Activated naive CD8-positive, alpha-beta T cell (primary cell): ENCODE data around the gene CRYGD.
"Not testable (repeated sequence)": the region's sequence is repeated elsewhere in the genome, so short reads cannot be mapped to it uniquely, and the experiment has no call there.

Experiments used
- H3K27ac Mint-ChIP-seq: one replicate; pipeline ENCODE4 v1.8.0; 2021; ENCODE audit warnings: mixed read lengths
- H3K27me3 Mint-ChIP-seq: one replicate; pipeline ENCODE4 v1.8.0; 2021; ENCODE audit warnings: mixed read lengths
- H3K36me3 Mint-ChIP-seq: one replicate; pipeline ENCODE4 v1.8.0; 2021; ENCODE audit warnings: mixed read lengths
- H3K4me1 Mint-ChIP-seq: one replicate; pipeline ENCODE4 v1.8.0; 2021; ENCODE audit warnings: low read depth, mixed read lengths
- H3K4me3 Mint-ChIP-seq: one replicate; pipeline ENCODE4 v1.8.0; 2021; ENCODE audit warnings: mild to moderate bottlenecking, mixed read lengths
- H3K9me3 Mint-ChIP-seq: one replicate; pipeline ENCODE4 v1.8.0; 2021; ENCODE audit warnings: low read depth, mixed read lengths

CRYGD gene

DNA sequence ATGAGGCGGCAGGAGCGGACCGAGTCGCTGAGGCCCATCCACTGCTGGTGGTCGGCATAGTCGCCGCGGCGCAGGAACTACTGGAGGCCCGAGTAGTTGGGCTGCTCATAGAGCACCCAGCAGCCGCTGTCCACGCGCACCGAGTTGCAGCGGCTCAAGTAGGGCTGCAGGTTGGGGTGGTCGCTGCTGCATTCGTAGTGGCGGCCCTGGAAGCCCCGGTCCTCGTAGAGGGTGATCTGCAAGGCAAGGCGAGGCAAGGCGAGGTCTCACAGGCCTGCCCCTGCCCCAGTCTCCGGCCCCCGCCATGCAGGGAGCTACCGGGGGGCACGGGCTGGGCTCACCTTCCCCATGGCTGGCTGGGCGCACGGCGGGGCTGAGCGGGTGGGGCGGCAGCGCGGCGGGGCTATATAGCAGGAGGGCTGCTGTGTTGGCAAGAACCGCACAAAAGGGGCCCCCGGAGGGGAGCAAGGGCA lies 12.0 kb downstream of the CRYGD start:
- not testable (repeated sequence) for H3K4me1 Mint-ChIP-seq, H3K27ac Mint-ChIP-seq, H3K9me3 Mint-ChIP-seq, H3K36me3 Mint-ChIP-seq, H3K27me3 Mint-ChIP-seq, H3K4me3 Mint-ChIP-seq

DNA sequence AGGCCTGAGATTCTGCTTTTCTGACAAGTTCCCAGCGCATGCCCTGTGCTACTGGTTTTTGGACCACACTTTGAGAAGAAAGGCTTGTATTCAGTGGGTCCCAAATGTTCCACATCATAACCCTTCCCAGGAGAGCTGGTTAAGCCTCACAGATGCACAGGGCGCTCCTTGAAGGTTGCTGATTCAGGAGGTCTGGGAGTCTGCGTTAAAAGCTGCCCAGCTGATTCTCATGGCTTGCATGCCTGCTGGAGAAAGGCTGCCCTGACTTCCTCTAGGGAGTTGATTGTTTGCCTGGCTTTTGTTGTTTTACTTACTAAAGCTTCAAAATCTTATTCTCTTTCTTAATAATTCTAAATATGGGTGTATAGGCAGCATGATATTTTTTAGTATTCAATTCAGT lies 20.7 kb downstream of the CRYGD start:
- H3K27ac Mint-ChIP-seq = no peak overlapping the region
- H3K4me3 Mint-ChIP-seq = no peak overlapping the region
- peaks cover 9% of the 10 kb centered on the region for H3K27me3 Mint-ChIP-seq
- peaks cover 4% of the 10 kb centered on the region for H3K9me3 Mint-ChIP-seq
- no peaks in the 10 kb centered on the region for H3K36me3 Mint-ChIP-seq
- H3K4me1 Mint-ChIP-seq = peaks cover 14% of the 10 kb centered on the region

DNA sequence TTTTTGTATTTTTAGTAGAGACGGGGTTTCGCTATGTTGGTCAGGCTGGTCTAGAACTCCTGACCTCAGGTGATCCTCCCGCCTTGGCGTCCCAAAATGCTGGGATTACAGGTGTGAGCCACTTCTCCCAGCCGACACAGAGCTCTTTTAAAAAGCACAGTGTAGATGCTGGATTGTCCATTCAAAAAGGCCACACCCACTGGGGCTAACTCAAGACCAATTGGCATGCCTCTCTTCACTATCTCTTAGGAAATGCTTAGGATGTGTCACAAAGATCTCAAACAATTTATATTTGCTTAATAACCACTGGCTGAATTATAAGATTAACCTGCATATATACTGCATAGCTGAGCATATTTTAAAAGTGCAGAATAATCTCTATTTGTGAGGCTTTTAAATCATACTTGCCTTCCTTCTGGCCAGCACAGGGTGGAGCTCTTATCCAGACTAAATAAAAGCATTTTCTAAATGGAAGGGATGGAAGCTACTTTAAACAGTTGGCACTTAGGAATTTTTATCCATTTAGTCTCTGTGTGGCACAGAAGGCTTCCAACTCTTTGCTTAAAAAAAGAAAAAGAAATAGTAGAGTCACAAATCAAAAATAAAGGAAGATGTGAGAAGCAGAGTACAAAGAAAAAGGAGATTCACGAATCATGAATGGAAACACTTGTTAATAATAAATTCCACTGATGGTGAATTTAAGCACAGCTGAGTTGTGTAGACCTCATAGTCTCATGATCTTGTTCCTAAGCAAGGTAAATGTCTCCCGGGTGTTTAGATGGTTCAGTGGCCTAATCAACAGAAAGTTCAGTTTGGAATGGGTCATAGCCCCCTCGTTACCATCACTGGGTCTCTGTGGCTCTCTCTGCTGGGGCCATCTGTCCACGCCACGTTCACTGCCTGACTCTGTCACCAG lies 22.4 kb downstream of the CRYGD start:
- Mint-ChIP-seq H3K4me1 (peaks cover 14% of the 10 kb centered on the region), H3K27me3 (peaks cover 8% of the 10 kb centered on the region), H3K4me3 (no peak overlapping the region), H3K36me3 (no peaks in the 10 kb centered on the region), H3K9me3 (peaks cover 4% of the 10 kb centered on the region), H3K27ac (no peak overlapping the region)

DNA sequence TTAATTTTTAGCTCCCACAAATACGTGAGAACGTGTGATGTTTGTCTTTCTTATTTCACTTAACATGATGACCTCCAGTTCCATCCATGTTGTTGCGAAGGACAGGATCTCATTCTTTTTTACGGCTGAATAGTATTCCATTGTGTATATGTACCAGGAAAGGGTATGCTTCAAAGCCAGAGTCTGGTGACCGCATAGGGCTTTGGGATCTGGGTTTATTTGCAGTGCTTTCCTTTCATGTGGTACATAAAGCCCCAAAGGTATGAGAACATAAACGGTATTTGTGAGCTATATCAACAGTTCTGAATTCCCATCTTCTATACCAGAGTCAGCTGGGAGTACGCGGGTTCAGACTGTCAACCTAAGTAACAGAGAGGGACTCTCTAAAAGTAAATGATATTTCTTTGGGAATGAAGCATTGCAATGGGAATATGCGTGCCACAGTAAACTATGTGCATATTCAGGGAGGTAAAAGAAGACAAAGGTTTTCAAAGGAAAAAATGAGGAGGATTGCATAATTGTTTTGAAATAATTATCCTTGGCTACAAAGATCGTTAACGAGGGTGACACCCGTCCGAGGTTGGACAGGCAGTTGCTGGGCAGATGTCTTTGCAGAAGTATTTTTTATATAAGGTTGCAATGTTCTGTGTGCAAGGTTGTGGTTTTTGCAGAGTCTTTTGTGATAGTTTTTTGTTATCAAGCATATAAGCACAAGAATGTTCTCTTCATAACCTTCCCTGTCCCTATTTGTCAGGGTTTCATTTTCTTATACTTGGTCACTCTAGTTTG lies 24.4 kb downstream of the CRYGD start:
- H3K36me3 Mint-ChIP-seq = no peaks in the 10 kb centered on the region
- no peak overlapping the region for H3K27ac Mint-ChIP-seq
- H3K4me3 Mint-ChIP-seq = no peak overlapping the region
- peaks cover 3% of the 10 kb centered on the region for H3K27me3 Mint-ChIP-seq
- H3K4me1 Mint-ChIP-seq = peaks cover 14% of the 10 kb centered on the region
- H3K9me3 Mint-ChIP-seq = peaks cover 4% of the 10 kb centered on the region

DNA sequence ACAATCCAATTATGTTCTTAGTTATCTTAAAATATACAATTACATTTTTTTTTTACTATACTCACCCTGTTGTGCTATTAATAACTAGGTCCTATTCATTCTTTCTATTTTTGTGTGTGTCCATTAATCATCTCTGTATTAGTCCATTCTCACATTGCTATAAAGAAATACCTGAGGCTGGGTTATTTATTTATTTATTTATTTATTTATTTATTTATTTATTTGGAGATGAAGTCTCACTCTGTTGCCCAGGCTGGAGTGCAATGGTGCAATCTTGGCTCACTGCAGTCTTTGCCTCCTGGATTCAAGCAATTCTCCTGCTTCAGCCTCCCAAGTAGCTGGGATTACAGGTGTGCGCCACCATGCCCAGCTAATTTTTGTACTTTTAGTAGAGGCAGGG lies 25.6 kb downstream of the CRYGD start:
- peaks cover 14% of the 10 kb centered on the region for H3K4me1 Mint-ChIP-seq
- not testable (repeated sequence) for H3K36me3 Mint-ChIP-seq, H3K9me3 Mint-ChIP-seq, H3K27ac Mint-ChIP-seq, H3K27me3 Mint-ChIP-seq, H3K4me3 Mint-ChIP-seq

DNA sequence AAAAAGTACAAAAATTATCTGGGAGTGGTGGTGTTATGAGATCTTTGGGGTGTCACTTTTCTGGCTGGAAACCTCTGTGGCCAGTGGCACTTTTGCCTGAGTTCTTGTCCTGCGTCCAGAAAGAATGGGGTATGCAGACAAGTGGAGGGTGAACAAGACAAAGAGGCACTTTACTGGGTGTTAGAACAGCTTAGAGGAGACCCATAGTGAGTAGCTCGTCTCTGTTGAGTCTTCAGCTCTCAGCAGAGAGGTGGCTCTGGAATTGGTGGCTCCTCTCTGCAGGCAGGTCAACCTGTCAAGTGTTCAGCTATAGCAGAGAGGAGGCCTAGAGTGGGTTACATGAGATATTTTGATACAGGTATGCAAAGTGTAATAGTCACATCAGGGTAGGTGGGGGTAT lies 26.1 kb downstream of the CRYGD start:
- Mint-ChIP-seq H3K36me3 (no peaks in the 10 kb centered on the region), H3K27ac (no peak overlapping the region), H3K9me3 (peaks cover 4% of the 10 kb centered on the region), H3K4me3 (no peak overlapping the region), H3K4me1 (peaks cover 14% of the 10 kb centered on the region), H3K27me3 (peaks cover 3% of the 10 kb centered on the region)

DNA sequence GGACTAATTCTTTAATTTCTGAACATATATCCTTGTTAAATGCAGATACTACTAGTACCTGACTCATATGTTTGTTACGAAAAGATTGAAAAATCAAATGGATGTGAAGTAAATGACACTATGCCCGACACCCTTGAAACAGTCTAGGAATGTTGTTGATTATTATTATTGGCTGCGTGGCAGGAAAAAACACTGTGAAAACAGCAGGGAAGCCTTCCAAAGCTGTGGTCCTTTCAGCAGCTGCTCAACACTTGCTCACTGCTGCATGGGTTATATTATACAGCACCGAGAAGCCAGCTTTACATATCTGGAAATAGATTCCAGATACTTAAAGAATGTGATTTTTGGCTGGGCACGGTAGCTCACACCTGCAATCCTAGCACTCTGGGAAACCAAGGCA lies 26.5 kb downstream of the CRYGD start:
- no peaks in the 10 kb centered on the region for H3K36me3 Mint-ChIP-seq
- no peak overlapping the region for H3K27ac Mint-ChIP-seq

DNA sequence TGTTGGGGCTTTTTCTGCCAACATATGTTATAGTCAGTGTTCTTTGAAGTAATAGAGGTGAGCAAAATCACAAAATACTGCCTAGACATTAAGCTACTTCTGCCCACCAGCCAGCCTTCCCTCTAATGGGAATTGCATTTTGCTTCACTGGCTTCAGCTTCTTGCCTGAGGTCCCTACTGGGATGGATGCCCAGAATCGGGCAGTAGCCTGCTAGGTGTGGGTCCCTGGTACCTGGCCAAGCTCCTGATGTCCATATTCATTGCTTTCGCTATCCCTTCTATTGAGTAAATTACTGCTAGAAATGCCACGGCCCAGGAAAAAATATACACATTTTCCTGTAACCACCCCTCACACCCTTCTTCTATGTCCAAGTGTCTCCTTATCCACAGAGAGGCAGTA lies 27.0 kb downstream of the CRYGD start:
- Mint-ChIP-seq H3K4me3 (no peak overlapping the region), H3K9me3 (peaks cover 4% of the 10 kb centered on the region), H3K36me3 (no peaks in the 10 kb centered on the region), H3K27ac (no peak overlapping the region), H3K4me1 (peaks cover 14% of the 10 kb centered on the region), H3K27me3 (peaks cover 3% of the 10 kb centered on the region)

More for the DNA sequence above, 26.5 kb downstream of the CRYGD start:
- Mint-ChIP-seq H3K4me1 (peaks cover 14% of the 10 kb centered on the region), H3K27me3 (peaks cover 3% of the 10 kb centered on the region), H3K4me3 (no peak overlapping the region), H3K9me3 (peaks cover 4% of the 10 kb centered on the region)

DNA sequence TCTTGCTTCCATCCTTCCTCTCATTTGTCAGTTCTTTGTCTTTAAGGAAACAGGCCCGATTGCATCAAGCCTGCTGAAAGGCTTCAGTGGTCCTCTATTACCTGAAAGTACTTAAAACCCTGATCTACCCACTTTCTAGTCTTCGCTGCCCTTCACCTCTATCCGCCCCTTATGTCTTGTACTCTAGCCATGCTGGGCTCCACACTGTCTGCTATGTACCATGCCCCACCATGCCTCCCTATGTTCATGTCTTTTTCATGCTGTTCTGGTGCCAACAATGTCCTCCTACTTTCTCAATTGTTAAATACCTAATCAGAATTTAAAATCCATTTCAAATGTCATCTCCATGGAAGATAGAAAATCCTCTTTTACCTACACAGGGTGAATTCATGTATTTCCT lies 28.2 kb downstream of the CRYGD start:
- Mint-ChIP-seq H3K4me1 (peaks cover 6% of the 10 kb centered on the region), H3K4me3 (no peak overlapping the region), H3K36me3 (no peaks in the 10 kb centered on the region), H3K27ac (no peak overlapping the region), H3K27me3 (peaks cover 1% of the 10 kb centered on the region), H3K9me3 (peaks cover 4% of the 10 kb centered on the region)

DNA sequence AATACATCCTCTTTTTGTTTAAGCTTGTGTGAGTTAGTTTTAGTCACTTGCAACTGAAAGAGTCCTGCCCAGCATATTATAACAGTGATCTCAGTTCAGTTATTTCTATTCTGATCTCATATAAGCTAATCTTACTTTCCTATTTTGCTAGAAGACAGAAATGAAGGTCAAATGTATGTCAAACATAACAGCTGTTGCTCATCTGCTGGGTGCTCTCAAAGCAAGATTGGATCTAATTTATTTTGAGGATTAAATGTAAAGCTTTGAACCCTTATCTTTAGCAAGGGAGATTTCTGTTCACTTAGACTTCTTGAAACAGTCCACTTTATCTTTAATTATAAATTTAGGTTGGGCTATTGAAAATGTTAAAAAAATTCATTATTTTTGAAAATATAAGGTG lies 31.2 kb downstream of the CRYGD start:
- H3K4me3 Mint-ChIP-seq = no peak overlapping the region
- no peaks in the 10 kb centered on the region for H3K36me3 Mint-ChIP-seq
- H3K27ac Mint-ChIP-seq = no peak overlapping the region
- H3K4me1 Mint-ChIP-seq = no peaks in the 10 kb centered on the region
- no peaks in the 10 kb centered on the region for H3K27me3 Mint-ChIP-seq
- H3K9me3 Mint-ChIP-seq = peaks cover 5% of the 10 kb centered on the region

DNA sequence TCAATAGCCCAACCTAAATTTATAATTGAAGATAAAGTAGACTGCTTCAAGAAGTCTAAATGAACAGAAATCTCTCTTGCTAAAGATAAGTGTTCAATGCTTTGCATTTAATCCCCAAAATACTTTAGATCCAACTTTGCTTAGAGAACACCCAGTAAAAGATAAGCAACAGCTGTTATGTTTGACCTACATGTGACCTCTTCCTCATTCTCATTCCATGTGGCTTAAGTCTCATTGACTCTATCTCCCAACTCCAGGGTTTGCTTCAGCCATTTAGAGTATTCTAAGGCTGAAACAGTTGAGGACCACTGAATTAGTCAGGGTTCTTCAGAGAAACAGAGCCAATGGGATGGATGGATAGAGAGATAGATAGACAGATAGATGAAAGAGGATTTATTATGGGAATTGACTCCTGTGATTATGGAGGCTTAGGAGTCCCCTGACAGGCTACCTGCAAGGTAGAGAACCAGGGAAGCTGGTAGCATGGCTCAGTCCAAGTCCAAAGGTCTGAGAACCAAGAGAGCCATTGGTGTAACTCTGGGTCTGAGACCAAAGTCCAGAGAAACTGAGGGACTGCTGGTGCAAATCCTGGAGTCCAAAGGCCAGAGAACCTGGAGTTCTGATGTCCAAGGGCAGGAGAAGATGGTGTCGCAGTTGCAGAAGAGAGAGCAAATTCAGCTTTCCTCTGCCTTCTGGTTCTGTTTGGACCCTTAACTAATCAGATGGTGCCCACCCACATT lies 32.1 kb downstream of the CRYGD start:
- Mint-ChIP-seq H3K36me3 (no peaks in the 10 kb centered on the region), H3K27ac (no peak overlapping the region), H3K4me1 (no peaks in the 10 kb centered on the region), H3K9me3 (peaks cover 5% of the 10 kb centered on the region), H3K27me3 (no peaks in the 10 kb centered on the region), H3K4me3 (no peak overlapping the region)

DNA sequence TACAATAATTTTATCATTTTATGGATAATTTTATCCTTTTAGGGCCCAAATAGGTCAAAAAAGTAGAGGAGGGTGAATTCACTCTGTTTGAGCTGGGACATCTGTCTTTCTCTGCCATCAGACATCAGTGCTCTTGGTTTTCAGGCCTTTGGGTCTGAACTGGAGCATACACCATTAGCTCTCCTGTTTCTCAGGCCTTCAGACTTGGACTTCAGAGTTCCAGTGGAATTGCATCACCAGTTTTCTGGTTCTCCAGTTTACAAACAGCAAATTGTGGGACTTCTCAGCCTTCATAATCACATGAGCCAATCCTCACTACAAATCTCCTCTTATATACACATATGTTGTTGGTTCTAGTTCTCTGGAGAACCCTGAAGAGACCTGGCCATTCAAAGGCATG lies 33.9 kb downstream of the CRYGD start:
- Mint-ChIP-seq H3K27ac (no peak overlapping the region), H3K27me3 (peaks cover 1% of the 10 kb centered on the region), H3K4me1 (no peaks in the 10 kb centered on the region), H3K4me3 (no peak overlapping the region), H3K9me3 (peaks cover 5% of the 10 kb centered on the region), H3K36me3 (no peaks in the 10 kb centered on the region)

DNA sequence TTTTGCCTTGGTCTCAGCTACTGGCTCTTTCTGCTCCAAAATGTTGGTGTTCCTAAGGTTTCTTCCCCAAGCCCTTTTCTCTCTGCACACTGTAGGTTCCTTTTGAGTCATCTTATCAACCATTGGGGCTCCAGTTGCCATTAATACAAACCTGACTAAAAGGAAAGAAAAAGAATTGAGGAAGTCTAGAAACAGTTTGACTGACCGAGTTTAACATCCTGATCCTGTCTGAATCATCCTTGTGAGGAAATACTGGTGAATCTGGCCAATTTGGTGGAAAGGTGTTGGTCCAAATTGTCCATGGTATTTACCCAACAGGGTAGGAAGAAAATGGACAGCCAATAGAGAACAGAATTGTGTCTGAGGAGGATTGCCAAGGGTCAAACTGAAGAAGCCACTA lies 38.3 kb downstream of the CRYGD start:
- H3K4me3 Mint-ChIP-seq = no peak overlapping the region
- H3K9me3 Mint-ChIP-seq = peaks cover 5% of the 10 kb centered on the region
- H3K27me3 Mint-ChIP-seq = peaks cover 4% of the 10 kb centered on the region
- H3K36me3 Mint-ChIP-seq = no peaks in the 10 kb centered on the region
- no peaks in the 10 kb centered on the region for H3K4me1 Mint-ChIP-seq
- H3K27ac Mint-ChIP-seq = no peak overlapping the region

DNA sequence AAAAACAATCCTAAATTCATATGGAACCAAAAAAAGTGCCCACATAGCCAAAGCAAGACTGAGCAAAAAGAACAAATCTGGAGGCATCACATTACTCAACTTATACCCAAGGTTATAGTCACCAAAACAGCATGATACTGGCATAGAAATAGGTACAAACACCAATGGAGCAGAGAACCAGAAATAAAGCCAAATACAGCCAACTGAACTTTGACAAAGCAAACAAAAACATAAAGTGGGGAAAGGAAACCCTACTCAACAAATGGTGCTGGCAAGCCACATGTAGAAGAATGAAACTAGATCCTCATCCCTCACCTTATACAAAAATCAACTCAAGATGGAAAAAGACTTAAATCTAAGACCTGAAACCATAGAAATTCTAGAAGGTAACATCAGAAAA lies 40.5 kb downstream of the CRYGD start:
- Mint-ChIP-seq H3K27me3 (peaks cover 13% of the 10 kb centered on the region), H3K36me3 (no peaks in the 10 kb centered on the region), H3K4me3 (no peak overlapping the region), H3K4me1 (no peaks in the 10 kb centered on the region), H3K27ac (no peak overlapping the region), H3K9me3 (no peaks in the 10 kb centered on the region)

DNA sequence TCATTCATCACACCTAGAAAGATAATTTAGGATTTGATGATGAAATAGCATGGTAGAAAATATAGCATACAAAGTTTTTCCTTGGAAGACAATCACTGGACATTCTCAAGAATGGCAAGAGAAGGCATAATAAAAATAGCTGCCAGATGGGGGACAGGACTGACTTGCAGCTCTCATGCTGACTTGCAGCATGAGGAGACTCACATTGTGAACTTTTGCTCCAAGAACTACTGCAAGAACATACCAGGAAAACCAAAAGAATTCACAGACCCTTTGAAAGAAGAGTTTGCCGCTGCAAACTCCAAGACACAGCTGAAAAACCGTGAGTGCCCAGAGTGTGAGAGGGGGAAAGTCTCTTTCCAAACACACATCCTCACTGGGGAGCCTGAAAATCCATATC lies 47.0 kb downstream of the CRYGD start:
- H3K9me3 Mint-ChIP-seq = no peaks in the 10 kb centered on the region
- no peaks in the 10 kb centered on the region for H3K36me3 Mint-ChIP-seq
- no peak overlapping the region for H3K4me3 Mint-ChIP-seq
- H3K27me3 Mint-ChIP-seq = peaks cover 16% of the 10 kb centered on the region
- H3K27ac Mint-ChIP-seq = no peak overlapping the region
- no peaks in the 10 kb centered on the region for H3K4me1 Mint-ChIP-seq
